HepG2 (cell line): ENCODE data around the gene CENPK.

ENCODE experiments used
- CTCF ChIP-seq: sonication (generic); formaldehyde crosslinking; IDR thresholded peaks from 2 replicates; pipeline ENCODE4 v1.5.0; 2020; ENCODE audit warnings: mild to moderate bottlenecking, missing genetic modification reagents, moderate library complexity
- EP300 ChIP-seq, 3 experiments: sonication (generic) in 1 of 3; formaldehyde crosslinking in 1 of 3; IDR thresholded peaks; 2 replicates each; pipeline versions ENCODE4 v1.5.1 to v1.6.1; 2011 to 2020; ENCODE audit warnings: low read depth in 2 of 3, low read length in 2 of 3, borderline replicate concordance in 1 of 3, improper control_type of control experiment in 1 of 3, mild to moderate bottlenecking in 1 of 3, missing genetic modification reagents in 1 of 3, moderate library complexity in 1 of 3
- ZFX ChIP-seq: sonication (generic); formaldehyde crosslinking; IDR thresholded peaks from 2 replicates; pipeline ENCODE4 v1.4.0; 2020; ENCODE audit warnings: mild to moderate bottlenecking, low read depth, missing genetic modification reagents, moderate library complexity

GRCh38 chr5:65556718-65557117 lies 6.2 kb downstream of the CENPK start:
- TF ChIP-seq CTCF (CRISPR knock-in tag), result no peak
- no peak for TF ChIP-seq ZFX (CRISPR knock-in tag)
- no peak for TF ChIP-seq EP300 (IDR thresholded peaks at IDR 0.05; ENCODE audit: low read depth in 2 of 2, low read length in 2 of 2)
- no peak for TF ChIP-seq EP300 (CRISPR knock-in tag; IDR thresholded peaks at IDR 0.05; ENCODE audit: borderline replicate concordance)
